BLaER1 treated with 17β-estradiol and CSF1 and Interleukin-3, amounts not matched to agents 10 nM and 100 nM (cell line): ENCODE results near the gene GAD2.
A peak's percentile ranks its signal among the peaks of the same experiment; 100 is the strongest.

ENCODE experiments used
- H3K27ac ChIP-seq, 11 experiments: shearing (Covaris generic); formaldehyde crosslinking; 2 replicates each; pipeline ENCODE4 v1.8.1; 2022
- H3K27me3 ChIP-seq, 11 experiments: shearing (Covaris generic); formaldehyde crosslinking; 2 replicates each; pipeline ENCODE4 v1.8.1; 2022
- H3K36me3 ChIP-seq, 11 experiments: shearing (Covaris generic); formaldehyde crosslinking; 2 replicates each; pipeline ENCODE4 v1.8.1; 2022
- H3K4me1 ChIP-seq, 10 experiments: shearing (Covaris generic); formaldehyde crosslinking; 2 replicates each; pipeline ENCODE4 v1.8.1; 2022
- H3K4me2 ChIP-seq, 11 experiments: shearing (Covaris generic); formaldehyde crosslinking; 2 replicates each; pipeline ENCODE4 v1.8.1; 2022
- H3K4me3 ChIP-seq, 10 experiments: shearing (Covaris generic); formaldehyde crosslinking; 2 replicates each; pipeline ENCODE4 v1.8.1; 2022
- H3K9ac ChIP-seq, 11 experiments: shearing (Covaris generic); formaldehyde crosslinking; 2 replicates each; pipeline ENCODE4 v1.8.1; 2022
- H3K9me3 ChIP-seq, 11 experiments: shearing (Covaris generic); formaldehyde crosslinking; replicated peaks in 1 of 11; 2 replicates each; pipeline ENCODE4 v1.8.1; 2022
- H4K20me1 ChIP-seq, 11 experiments: shearing (Covaris generic); formaldehyde crosslinking; 2 replicates each; pipeline ENCODE4 v1.8.1; 2022
- Cebpa-rat ChIP-seq, 11 experiments: shearing (Covaris generic); IDR thresholded peaks; 2 replicates each; pipeline ENCODE4 v1.8.1; 2022

GAD2 gene

GRCh38 chr10:26216585-26217395, at the start of gene GAD2:
Gene GAD2 (plus strand): TSS chr10:26216774. CDS start chr10:26216810, 36 bp downstream.
- Histone ChIP-seq H3K4me3 (peak within 1 kb of the TSS; percentile 49 to 66 (median 55)), H3K4me1 (peaks cover 37 to 44% (median 41%) of the 10 kb centered on the region in 10 experiments)

DNA sequence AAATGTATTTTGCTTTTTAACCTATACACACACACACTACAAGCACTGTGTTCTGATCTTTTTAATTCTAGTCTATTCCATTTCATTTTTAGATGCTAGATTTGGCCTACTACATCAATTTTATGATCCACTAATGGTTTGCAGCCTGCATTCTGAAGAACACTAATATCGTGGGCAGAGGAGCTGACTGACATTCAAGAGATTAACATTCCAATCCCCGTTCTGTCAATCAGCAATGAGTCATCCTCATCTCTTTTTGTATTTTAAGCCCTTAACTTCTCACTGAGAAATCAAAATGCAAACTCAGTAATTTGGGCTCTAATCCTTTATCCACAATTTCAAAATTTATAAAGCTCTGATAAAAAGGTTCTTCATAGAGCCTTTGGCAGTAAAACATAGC, 47.1 kb upstream of the GAD2 start:
- Histone ChIP-seq H3K4me1 (peaks cover 0 to 11% (median 5%) of the 10 kb centered on the region in 10 experiments; a peak in 9 of 20 replicates), H4K20me1 (no peaks in the 10 kb centered on the region), H3K4me2 (no peak overlapping the region), H3K27ac (no peak overlapping the region), H3K4me3 (no peak overlapping the region), H3K9me3 (no peaks in the 10 kb centered on the region), H3K9ac (no peak overlapping the region), H3K36me3 (no peaks in the 10 kb centered on the region), H3K27me3 (no peaks in the 10 kb centered on the region)
- no peak for TF ChIP-seq Cebpa-rat (IDR thresholded peaks at IDR 0.05)

More at GRCh38 chr10:26216585-26217395, at the start of gene GAD2:
- peak within 1 kb of the TSS; percentile 76 to 99 (median 97) for H3K4me2 ChIP-seq
- TF ChIP-seq Cebpa-rat (IDR thresholded peaks at IDR 0.05), result no peak
- peaks cover 93 to 100% (median 100%) of the 10 kb centered on the region in 11 experiments for H3K27me3 ChIP-seq
- H3K36me3 ChIP-seq, result no peaks in the 10 kb centered on the region
- peaks cover 16 to 36% (median 29%) of the 10 kb centered on the region in 11 experiments; a peak in 21 of 22 replicates for H3K9me3 ChIP-seq
- H4K20me1 ChIP-seq, result peaks cover 0 to 40% (median 34%) of the 10 kb centered on the region in 11 experiments; a peak in 18 of 22 replicates
- H3K27ac ChIP-seq, result no peak within 1 kb of the TSS
- H3K9ac ChIP-seq, result peak within 1 kb of the TSS in 3 of 11 experiments; percentile 22 to 38 (median 29); a peak in 2 of 22 replicates

GRCh38 chr10:26172131-26172530, 44.4 kb upstream of the GAD2 start:
- no peak overlapping the region for H3K4me2 ChIP-seq
- no peak for TF ChIP-seq Cebpa-rat (IDR thresholded peaks at IDR 0.05)
- H3K9me3 ChIP-seq, result 0 out of 22 replicates have a peak, but pooled peaks cover 0 to 4% (median 0%) of the 10 kb centered on the region in 11 experiments
- no peaks in the 10 kb centered on the region for H3K27me3 ChIP-seq
- H3K27ac ChIP-seq, result no peak overlapping the region
- H4K20me1 ChIP-seq, result no peaks in the 10 kb centered on the region
- no peak overlapping the region for H3K4me3 ChIP-seq
- no peak overlapping the region for H3K9ac ChIP-seq
- no peaks in the 10 kb centered on the region for H3K36me3 ChIP-seq
- H3K4me1 ChIP-seq, result peaks cover 0 to 11% (median 5%) of the 10 kb centered on the region in 10 experiments; a peak in 10 of 20 replicates

- Histone ChIP-seq H3K9ac (no peak overlapping the region), H3K36me3 (no peaks in the 10 kb centered on the region), H3K27me3 (no peaks in the 10 kb centered on the region), H4K20me1 (no peaks in the 10 kb centered on the region), H3K4me3 (no peak overlapping the region), H3K27ac (no peak overlapping the region), H3K4me2 (peak overlapping the region in 4 of 11 experiments; percentile 2 to 20 (median 10); a peak in 4 of 22 replicates), H3K4me1 (peaks cover 0 to 11% (median 6%) of the 10 kb centered on the region in 10 experiments; a peak in 10 of 20 replicates), H3K9me3 (0 out of 22 replicates have a peak, but pooled peaks cover 0 to 4% (median 0%) of the 10 kb centered on the region in 11 experiments)
- no peak for TF ChIP-seq Cebpa-rat (IDR thresholded peaks at IDR 0.05)
Measured at GRCh38 chr10:26173837-26174236, 42.7 kb upstream of the GAD2 start.

- H3K4me3 ChIP-seq, result no peak overlapping the region
- H3K4me2 ChIP-seq, result peak overlapping the region in 1 of 11 experiments; percentile 18; a peak in 1 of 22 replicates
- no peak overlapping the region for H3K27ac ChIP-seq
- H3K27me3 ChIP-seq, result no peaks in the 10 kb centered on the region
- peaks cover 0 to 11% (median 6%) of the 10 kb centered on the region in 10 experiments; a peak in 10 of 20 replicates for H3K4me1 ChIP-seq
- no peak overlapping the region for H3K9ac ChIP-seq
- H4K20me1 ChIP-seq, result no peaks in the 10 kb centered on the region
- H3K36me3 ChIP-seq, result no peaks in the 10 kb centered on the region
- TF ChIP-seq Cebpa-rat (IDR thresholded peaks at IDR 0.05), result no peak
- H3K9me3 ChIP-seq, result 0 out of 22 replicates have a peak, but pooled peaks cover 0 to 4% (median 0%) of the 10 kb centered on the region in 11 experiments
Measured at GRCh38 chr10:26177341-26177740, 39.2 kb upstream of the GAD2 start.

- no peak overlapping the region for H3K4me3 ChIP-seq
- H3K36me3 ChIP-seq, result peaks cover 0 to 6% (median 0%) of the 10 kb centered on the region in 11 experiments; a peak in 1 of 22 replicates
- H3K4me1 ChIP-seq, result peaks cover 0 to 14% (median 8%) of the 10 kb centered on the region in 10 experiments; a peak in 10 of 20 replicates
- no peak overlapping the region for H3K4me2 ChIP-seq
- no peak overlapping the region for H3K27ac ChIP-seq
- peaks cover 17 to 42% (median 27%) of the 10 kb centered on the region in 11 experiments for H3K9me3 ChIP-seq
- H3K27me3 ChIP-seq, result no peaks in the 10 kb centered on the region
- no peak for TF ChIP-seq Cebpa-rat (IDR thresholded peaks at IDR 0.05)
- no peaks in the 10 kb centered on the region for H4K20me1 ChIP-seq
- H3K9ac ChIP-seq, result no peak overlapping the region
Measured at GRCh38 chr10:26194275-26194674, 22.3 kb upstream of the GAD2 start.

- H3K27me3 ChIP-seq, result no peaks in the 10 kb centered on the region
- no peak for TF ChIP-seq Cebpa-rat (IDR thresholded peaks at IDR 0.05)
- peak overlapping the region in 2 of 10 experiments; percentile 9 to 21; a peak in 2 of 20 replicates for H3K4me3 ChIP-seq
- H3K4me2 ChIP-seq, result peak overlapping the region in 8 of 11 experiments; percentile 6 to 53 (median 30); a peak in 11 of 22 replicates
- H3K9ac ChIP-seq, result no peak overlapping the region
- H3K4me1 ChIP-seq, result peaks cover 0 to 14% (median 8%) of the 10 kb centered on the region in 10 experiments; a peak in 10 of 20 replicates
- H4K20me1 ChIP-seq, result no peaks in the 10 kb centered on the region
- no peak overlapping the region for H3K27ac ChIP-seq
- peaks cover 0 to 6% (median 0%) of the 10 kb centered on the region in 11 experiments; a peak in 1 of 22 replicates for H3K36me3 ChIP-seq
- peaks cover 17 to 45% (median 27%) of the 10 kb centered on the region in 11 experiments for H3K9me3 ChIP-seq
Measured at GRCh38 chr10:26197248-26197647, 19.3 kb upstream of the GAD2 start.

DNA sequence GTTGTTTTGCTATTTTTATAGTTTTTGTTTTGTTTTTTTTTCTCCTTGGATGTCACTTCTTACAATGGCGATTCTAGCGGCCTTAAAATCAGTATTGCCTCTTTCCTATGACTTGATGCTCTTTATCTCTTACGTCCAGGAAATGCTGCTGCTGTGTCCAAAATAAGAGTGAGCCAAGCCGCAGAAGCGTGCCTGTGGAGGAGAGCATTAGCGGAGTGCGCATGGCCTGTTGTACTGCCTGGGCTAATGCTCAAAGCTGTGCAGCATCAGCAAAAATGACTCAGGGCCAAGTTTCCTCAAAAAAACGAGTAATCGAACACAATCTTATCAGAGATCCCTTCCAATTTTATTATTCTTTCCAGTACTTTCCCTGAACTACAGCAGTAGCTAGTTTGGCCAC, 18.5 kb upstream of the GAD2 start:
- TF ChIP-seq Cebpa-rat (IDR thresholded peaks at IDR 0.05), result no peak
- Histone ChIP-seq H3K9me3 (peaks cover 17 to 45% (median 27%) of the 10 kb centered on the region in 11 experiments), H4K20me1 (no peaks in the 10 kb centered on the region), H3K4me3 (no peak overlapping the region), H3K27ac (no peak overlapping the region), H3K4me1 (peaks cover 0 to 14% (median 8%) of the 10 kb centered on the region in 10 experiments; a peak in 10 of 20 replicates), H3K9ac (no peak overlapping the region), H3K36me3 (peaks cover 0 to 6% (median 0%) of the 10 kb centered on the region in 11 experiments; a peak in 1 of 22 replicates), H3K4me2 (peak overlapping the region in 1 of 11 experiments; percentile 53; a peak in 2 of 22 replicates), H3K27me3 (no peaks in the 10 kb centered on the region)

DNA sequence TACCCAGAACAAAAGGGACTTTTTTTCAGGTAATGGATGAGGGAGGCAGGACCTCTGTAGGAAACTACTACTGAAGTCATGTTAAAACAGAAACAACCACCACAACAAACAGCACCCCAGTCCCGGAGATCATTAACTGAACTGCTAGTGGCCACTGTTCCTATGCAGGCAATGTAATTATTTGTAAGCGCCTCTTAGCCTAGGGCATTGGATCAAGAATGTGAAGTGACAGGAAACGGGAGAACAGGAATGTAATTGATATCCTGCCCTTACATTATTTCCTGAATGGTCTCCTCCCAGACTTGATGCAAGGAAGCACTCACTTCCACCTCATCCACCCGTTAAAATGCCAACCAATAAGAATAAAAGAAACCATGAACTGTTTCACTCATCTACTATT, 16.7 kb upstream of the GAD2 start:
- no peak for TF ChIP-seq Cebpa-rat (IDR thresholded peaks at IDR 0.05)
- Histone ChIP-seq H3K27me3 (no peaks in the 10 kb centered on the region), H4K20me1 (no peaks in the 10 kb centered on the region), H3K4me2 (no peak overlapping the region), H3K9me3 (peaks cover 17 to 45% (median 27%) of the 10 kb centered on the region in 11 experiments), H3K9ac (no peak overlapping the region), H3K36me3 (peaks cover 0 to 6% (median 0%) of the 10 kb centered on the region in 11 experiments; a peak in 1 of 22 replicates), H3K4me1 (peaks cover 0 to 14% (median 8%) of the 10 kb centered on the region in 10 experiments; a peak in 10 of 20 replicates), H3K27ac (no peak overlapping the region), H3K4me3 (no peak overlapping the region)
